ENCODE results near the gene RERE.

DNA sequence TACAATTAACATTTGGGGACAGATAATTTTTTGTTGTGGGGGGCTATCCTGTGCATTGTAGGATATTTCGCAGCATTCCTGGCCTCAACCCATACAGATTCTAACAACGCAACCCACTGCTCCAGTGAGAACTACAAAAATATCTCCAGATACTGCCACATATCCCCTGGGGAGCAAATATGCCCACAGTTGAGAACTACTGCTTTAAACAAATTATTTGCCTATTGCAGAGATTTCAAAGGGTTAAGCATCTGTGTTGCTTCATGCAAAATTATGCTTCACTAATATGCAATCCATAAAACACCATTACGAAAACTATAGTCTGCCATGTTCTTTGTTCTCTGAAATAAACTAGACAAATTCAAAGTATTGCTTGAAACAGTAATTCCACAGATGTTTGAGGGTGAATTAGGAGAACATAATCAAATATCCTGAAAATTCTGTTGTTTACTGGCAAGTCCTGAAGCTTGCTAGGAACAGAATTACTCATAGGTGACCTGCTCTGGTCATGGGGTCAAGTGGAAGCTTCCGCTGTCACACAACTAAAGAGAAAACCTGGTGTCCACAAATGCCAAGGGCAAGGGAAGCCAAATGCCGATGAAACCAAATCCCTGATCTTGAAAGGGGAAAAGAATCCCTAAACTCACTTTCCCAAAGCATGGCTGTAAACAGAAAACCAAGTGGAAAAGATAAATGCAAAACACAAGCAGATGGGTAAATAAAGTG lies 149.4 kb downstream of the RERE start:
- TF ChIP-seq, protein P1, sequence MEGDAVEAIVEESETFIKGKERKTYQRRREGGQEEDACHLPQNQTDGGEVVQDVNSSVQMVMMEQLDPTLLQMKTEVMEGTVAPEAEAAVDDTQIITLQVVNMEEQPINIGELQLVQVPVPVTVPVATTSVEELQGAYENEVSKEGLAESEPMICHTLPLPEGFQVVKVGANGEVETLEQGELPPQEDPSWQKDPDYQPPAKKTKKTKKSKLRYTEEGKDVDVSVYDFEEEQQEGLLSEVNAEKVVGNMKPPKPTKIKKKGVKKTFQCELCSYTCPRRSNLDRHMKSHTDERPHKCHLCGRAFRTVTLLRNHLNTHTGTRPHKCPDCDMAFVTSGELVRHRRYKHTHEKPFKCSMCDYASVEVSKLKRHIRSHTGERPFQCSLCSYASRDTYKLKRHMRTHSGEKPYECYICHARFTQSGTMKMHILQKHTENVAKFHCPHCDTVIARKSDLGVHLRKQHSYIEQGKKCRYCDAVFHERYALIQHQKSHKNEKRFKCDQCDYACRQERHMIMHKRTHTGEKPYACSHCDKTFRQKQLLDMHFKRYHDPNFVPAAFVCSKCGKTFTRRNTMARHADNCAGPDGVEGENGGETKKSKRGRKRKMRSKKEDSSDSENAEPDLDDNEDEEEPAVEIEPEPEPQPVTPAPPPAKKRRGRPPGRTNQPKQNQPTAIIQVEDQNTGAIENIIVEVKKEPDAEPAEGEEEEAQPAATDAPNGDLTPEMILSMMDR (IDR thresholded peaks at IDR 0.05; ENCODE audit: insufficient read depth, low read depth, low read length), result no peak
- TF ChIP-seq EZH2 (IDR thresholded peaks at IDR 0.05; ENCODE audit: insufficient read depth, low read length), result no peak
